Prostate gland (tissue), 2 donors: ENCODE results near the gene CD79B.

Source experiments
- POLR2A ChIP-seq: fragments of 450-650 bp; IDR thresholded peaks from one replicate; pipeline ENCODE4 v1.6.1; 2016; ENCODE audit warnings: antibody characterized with exemption, mild to moderate bottlenecking
- POLR2AphosphoS5 ChIP-seq: sonication (generic); formaldehyde crosslinking; IDR thresholded peaks from one replicate; pipeline ENCODE4 v1.6.1; 2017; ENCODE audit warnings: antibody characterized with exemption
- TF ChIP-seq, protein P1 (sequence below), 4 experiments: fragments of 200-600 bp in 2 of 4; fragments of 450-650 bp in 2 of 4; sonication (generic) in 2 of 4; IDR thresholded peaks; 1 replicate in 3 of 4; 2 replicates in 1 of 4; pipeline ENCODE4 v1.5.1; 2016 to 2019; ENCODE audit warnings: antibody characterized with exemption in 4 of 4, mild to moderate bottlenecking in 2 of 4, moderate library complexity in 2 of 4

GRCh38 chr17:63976702-63977101 is 44.6 kb upstream of the CD79B start:
- TF ChIP-seq, protein P1, sequence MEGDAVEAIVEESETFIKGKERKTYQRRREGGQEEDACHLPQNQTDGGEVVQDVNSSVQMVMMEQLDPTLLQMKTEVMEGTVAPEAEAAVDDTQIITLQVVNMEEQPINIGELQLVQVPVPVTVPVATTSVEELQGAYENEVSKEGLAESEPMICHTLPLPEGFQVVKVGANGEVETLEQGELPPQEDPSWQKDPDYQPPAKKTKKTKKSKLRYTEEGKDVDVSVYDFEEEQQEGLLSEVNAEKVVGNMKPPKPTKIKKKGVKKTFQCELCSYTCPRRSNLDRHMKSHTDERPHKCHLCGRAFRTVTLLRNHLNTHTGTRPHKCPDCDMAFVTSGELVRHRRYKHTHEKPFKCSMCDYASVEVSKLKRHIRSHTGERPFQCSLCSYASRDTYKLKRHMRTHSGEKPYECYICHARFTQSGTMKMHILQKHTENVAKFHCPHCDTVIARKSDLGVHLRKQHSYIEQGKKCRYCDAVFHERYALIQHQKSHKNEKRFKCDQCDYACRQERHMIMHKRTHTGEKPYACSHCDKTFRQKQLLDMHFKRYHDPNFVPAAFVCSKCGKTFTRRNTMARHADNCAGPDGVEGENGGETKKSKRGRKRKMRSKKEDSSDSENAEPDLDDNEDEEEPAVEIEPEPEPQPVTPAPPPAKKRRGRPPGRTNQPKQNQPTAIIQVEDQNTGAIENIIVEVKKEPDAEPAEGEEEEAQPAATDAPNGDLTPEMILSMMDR (IDR thresholded peaks at IDR 0.05) = no peak
- TF ChIP-seq POLR2A (no peak), POLR2AphosphoS5 (no peak)
